ENCODE measurements around the gene ATG16L1. TPM values are rescaled to one million over a fixed set of nuclear protein-coding genes. Genes with fewer than 3 reads are reported as not detected.

ATG16L1 gene
- total RNA-seq, 4 donors from 2014 or later = 38.6 to 77.2 (median 49.4) TPM

- DNase-seq (ENCODE audit: low spot score in 2 of 2) = no peak
- Histone ChIP-seq H3K27me3 (no peaks in the 10 kb centered on the region), H3K4me1 (no peaks in the 10 kb centered on the region), H3K4me3 (no peak overlapping the region), H3K9me3 (no peaks in the 10 kb centered on the region), H3K27ac (no peak overlapping the region), H3K36me3 (no peaks in the 10 kb centered on the region)
- TF ChIP-seq POLR2A (IDR thresholded peaks at IDR 0.05) (no peak), CTCF (IDR thresholded peaks at IDR 0.05) (no peak), POLR2AphosphoS5 (IDR thresholded peaks at IDR 0.05) (no peak), EP300 (IDR thresholded peaks at IDR 0.05) (no peak)
- 86% methylated on average over 2 of the region's 2 CpGs for whole genome bisulfite sequencing
These were observed 24.9 kb upstream of the ATG16L1 start for GRCh38 chr2:233226511-233227031.

- Histone ChIP-seq H3K4me1 (no peaks in the 10 kb centered on the region), H3K4me3 (no peak overlapping the region), H3K9me3 (no peaks in the 10 kb centered on the region), H3K27me3 (no peaks in the 10 kb centered on the region), H3K27ac (no peak overlapping the region), H3K36me3 (no peaks in the 10 kb centered on the region)
- DNase-seq (ENCODE audit: low spot score in 2 of 2) = no peak
- WGBS = 65% methylated on average over 7 of the region's 7 CpGs
- TF ChIP-seq POLR2AphosphoS5 (IDR thresholded peaks at IDR 0.05) (no peak), POLR2A (IDR thresholded peaks at IDR 0.05) (no peak), EP300 (IDR thresholded peaks at IDR 0.05) (no peak), CTCF (IDR thresholded peaks at IDR 0.05) (no peak)
These were observed 24.0 kb upstream of the ATG16L1 start for GRCh38 chr2:233227346-233227978.

DNA sequence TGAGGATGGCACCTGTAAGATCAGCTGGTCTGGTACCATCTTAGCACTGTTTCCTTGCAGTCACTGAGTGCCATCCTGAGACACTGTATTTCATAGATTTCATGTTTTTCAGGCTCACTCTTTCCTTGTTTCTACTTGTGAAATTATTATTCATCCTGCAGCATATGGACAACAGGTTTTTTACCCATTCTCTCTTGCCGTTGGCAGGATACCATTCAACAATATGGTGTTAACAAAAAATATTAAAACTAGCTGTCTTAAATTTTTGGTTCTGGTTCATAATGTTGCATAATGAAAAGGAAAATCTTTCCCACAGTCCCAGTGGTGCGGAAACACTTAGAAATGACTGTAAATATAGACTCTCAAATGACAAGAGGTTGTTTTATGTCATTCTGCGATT lies 23.1 kb upstream of the ATG16L1 start:
- WGBS = 69% methylated on average over 3 of the region's 3 CpGs

DNA sequence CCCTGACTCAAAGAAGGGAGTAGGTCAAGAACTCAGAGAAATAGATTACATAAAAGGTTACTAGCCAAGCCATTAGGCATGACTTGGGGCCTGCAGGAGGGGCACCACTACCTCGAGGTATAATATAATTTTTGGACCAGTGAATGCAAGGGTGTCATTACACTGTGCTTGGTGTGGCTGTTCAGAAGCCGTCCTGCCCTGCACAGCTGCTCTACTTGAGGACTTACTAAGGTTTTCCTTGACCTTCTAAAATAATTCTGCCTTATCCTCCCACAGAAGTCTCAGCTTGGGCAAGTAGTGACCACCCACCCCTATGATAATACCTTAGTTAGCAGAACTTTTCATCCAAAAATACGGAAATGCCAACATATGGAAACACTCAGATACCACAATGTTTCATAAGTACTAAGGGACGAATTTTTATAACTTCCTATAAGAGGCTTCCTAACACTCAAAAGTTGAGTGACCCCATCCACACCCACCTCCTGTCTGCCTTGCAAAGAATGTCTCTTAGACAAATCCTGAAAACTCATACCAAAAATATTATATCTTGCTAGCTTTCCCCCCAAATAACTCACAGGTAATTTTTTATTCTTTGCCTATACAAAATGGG lies 17.7 kb upstream of the ATG16L1 start:
- Histone ChIP-seq H3K9me3 (no peaks in the 10 kb centered on the region), H3K4me1 (no peaks in the 10 kb centered on the region), H3K4me3 (no peak overlapping the region), H3K27ac (no peak overlapping the region), H3K27me3 (no peaks in the 10 kb centered on the region), H3K36me3 (no peaks in the 10 kb centered on the region)
- DNase-seq (ENCODE audit: low spot score in 2 of 2) = no peak
- TF ChIP-seq POLR2AphosphoS5 (IDR thresholded peaks at IDR 0.05) = no peak
- no peak for TF ChIP-seq CTCF (IDR thresholded peaks at IDR 0.05)
- no peak for TF ChIP-seq EP300 (IDR thresholded peaks at IDR 0.05)
- no peak for TF ChIP-seq POLR2A (IDR thresholded peaks at IDR 0.05)
- 63% methylated on average over 4 of the region's 4 CpGs for WGBS

More for the DNA sequence above, 23.1 kb upstream of the ATG16L1 start:
- Histone ChIP-seq H3K36me3 (no peaks in the 10 kb centered on the region), H3K27ac (no peak overlapping the region), H3K4me1 (no peaks in the 10 kb centered on the region), H3K27me3 (no peaks in the 10 kb centered on the region), H3K4me3 (no peak overlapping the region), H3K9me3 (no peaks in the 10 kb centered on the region)
- DNase-seq (ENCODE audit: low spot score in 2 of 2) = no peak
- no peak for TF ChIP-seq EP300 (IDR thresholded peaks at IDR 0.05)
- no peak for TF ChIP-seq POLR2A (IDR thresholded peaks at IDR 0.05)
- TF ChIP-seq CTCF (IDR thresholded peaks at IDR 0.05) = no peak
- no peak for TF ChIP-seq POLR2AphosphoS5 (IDR thresholded peaks at IDR 0.05)

DNA sequence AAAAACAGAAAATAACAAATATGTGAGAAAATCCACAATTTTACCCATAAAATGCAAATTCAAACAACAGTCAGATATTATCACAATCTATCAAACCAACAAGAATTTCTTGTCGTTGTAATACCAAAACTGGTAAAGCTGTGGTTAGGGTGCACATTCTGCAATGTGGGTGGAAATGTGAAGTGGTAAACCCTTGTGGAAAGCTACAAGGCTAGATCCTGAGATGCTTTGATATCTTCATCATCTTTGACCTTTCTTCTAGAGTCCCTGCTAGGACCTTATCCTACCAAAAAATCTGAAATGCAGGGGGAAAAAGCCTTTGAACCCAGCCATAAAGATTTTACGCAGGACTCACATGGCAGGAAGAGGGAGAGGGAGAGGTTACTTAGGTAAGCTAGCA lies 17.2 kb upstream of the ATG16L1 start:
- TF ChIP-seq POLR2A (IDR thresholded peaks at IDR 0.05) (no peak), EP300 (IDR thresholded peaks at IDR 0.05) (no peak), POLR2AphosphoS5 (IDR thresholded peaks at IDR 0.05) (no peak), CTCF (IDR thresholded peaks at IDR 0.05) (no peak)
- no peaks in the 10 kb centered on the region for H3K9me3 ChIP-seq
- no peaks in the 10 kb centered on the region for H3K4me1 ChIP-seq
- WGBS = 71% methylated on average over 2 of the region's 2 CpGs
- H3K36me3 ChIP-seq = no peaks in the 10 kb centered on the region
- no peak for DNase-seq (ENCODE audit: low spot score in 2 of 2)
- H3K27ac ChIP-seq = no peak overlapping the region
- H3K4me3 ChIP-seq = no peak overlapping the region
- no peaks in the 10 kb centered on the region for H3K27me3 ChIP-seq
